ENCODE results near the gene CAPN10.

Gene CAPN10

GRCh38 chr2:240589375-240589774, 2.8 kb downstream of the CAPN10 start:
- DNase-seq (ENCODE audit: low read depth) = no peak

GRCh38 chr2:240589850-240590525, 3.5 kb downstream of the CAPN10 start:
- no peak for DNase-seq (ENCODE audit: low read depth)

DNA sequence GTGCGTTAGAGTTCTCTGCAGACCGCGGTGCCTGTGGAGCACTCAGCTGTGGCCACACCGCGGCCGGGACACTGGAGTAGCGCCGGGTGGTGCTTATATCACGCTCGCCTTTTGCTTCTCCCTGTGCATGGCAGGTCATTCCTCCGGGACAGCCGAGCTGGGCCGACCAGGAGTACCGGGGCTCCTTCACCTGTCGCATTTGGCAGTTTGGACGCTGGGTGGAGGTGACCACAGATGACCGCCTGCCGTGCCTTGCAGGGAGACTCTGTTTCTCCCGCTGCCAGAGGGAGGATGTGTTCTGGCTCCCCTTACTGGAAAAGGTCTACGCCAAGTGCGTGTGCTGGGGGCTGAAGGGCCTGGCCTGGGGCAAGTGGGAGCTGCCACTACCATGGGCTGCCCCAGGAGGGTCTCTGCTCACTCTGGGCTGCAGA, 4.2 kb downstream of the CAPN10 start:
- DNase-seq (ENCODE audit: low read depth) = no peak

DNA sequence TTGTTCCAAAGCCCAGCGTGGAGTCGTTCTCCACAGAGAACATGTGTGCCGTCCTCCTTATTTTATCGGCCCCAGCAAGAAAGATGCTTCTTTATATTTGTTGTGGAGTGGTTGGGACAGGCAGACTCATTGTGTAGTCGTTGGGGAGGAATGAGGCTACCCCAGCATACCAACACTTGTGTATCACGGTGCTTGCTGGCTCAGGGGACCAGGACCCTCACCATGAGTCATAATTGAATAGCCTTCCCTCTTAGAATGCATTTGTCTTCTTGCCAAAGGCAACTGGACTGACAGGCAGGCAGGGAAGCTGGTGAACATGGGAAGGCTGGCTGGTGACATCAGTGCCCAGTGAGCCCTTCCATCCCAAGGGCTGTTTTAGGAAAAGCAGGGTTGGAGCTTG, 4.7 kb downstream of the CAPN10 start:
- no peak for DNase-seq (ENCODE audit: low read depth)

- DNase-seq (ENCODE audit: low read depth) = no peak
These were observed 5.2 kb downstream of the CAPN10 start for GRCh38 chr2:240591784-240592183.

GRCh38 chr2:240593026-240593702, 6.6 kb downstream of the CAPN10 start:
- no peak for DNase-seq (ENCODE audit: low read depth)

DNA sequence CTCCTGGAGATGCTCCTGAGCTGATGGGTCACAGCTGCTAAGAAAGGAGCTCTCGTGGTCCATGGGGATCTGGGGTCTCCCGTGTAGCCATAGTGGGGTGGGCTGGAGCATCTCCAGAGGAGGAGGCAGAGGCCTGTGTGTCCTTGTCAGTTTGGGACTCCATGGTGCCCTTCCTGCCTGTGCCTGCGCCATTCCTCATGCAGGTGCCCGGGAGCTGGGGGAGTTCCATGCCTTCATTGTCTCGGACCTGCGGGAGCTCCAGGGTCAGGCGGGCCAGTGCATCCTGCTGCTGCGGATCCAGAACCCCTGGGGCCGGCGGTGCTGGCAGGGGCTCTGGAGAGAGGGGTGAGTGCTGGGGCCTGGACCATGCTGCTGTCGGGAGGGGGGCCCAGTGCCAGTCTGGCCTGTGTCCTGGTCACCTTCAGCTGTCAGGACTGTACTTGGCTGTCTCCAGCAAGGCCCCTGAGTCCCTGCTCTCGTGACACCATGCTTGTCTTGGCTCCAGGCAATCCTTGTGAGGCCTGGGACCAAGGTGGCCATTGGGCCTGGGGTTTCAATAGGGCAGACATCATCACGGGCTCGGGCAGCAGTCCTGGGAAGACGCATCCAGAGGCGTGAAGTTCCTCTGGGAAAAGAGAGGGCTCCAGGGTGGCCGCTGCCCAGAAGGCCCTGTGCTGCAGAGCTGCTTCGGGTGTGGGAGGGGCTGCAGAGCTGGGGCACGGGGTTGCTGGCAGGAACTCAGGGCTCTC, 7.3 kb downstream of the CAPN10 start:
- no peak for DNase-seq (ENCODE audit: low read depth)

DNA sequence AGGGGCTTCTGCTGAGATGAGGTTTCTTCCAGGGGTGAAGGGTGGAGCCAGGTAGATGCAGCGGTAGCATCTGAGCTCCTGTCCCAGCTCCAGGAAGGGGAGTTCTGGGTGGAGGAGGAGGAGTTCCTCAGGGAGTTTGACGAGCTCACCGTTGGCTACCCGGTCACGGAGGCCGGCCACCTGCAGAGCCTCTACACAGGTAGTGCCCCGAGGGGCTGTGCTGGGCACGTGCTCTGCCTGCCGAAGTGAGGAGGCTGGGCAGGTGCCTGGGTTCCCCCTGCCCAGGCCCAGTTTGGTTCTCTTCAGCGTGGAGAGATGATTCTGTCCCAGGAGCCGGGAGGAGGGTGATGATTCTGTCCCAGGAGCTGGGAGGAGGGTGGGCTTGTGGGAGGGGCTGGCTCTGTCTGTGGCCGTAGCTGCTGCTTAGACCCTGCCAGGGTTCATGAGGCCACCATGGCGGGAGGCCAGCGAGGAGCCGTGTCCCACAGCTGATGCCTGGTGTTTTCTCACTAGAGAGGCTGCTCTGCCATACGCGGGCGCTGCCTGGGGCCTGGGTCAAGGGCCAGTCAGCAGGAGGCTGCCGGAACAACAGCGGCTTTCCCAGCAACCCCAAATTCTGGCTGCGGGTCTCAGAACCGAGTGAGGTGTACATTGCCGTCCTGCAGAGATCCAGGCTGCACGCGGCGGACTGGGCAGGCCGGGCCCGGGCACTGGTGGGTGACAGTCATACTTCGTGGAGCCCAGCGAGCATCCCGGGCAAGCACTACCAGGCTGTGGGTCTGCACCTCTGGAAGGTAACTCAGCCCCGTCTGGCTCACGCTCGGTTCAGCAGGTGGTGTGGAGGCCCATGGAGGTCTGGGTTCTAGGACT, 8.2 kb downstream of the CAPN10 start:
- DNase-seq (ENCODE audit: low read depth) = no peak

- DNase-seq (ENCODE audit: low read depth) = no peak
These were observed 9.0 kb downstream of the CAPN10 start for GRCh38 chr2:240595381-240596079.

DNA sequence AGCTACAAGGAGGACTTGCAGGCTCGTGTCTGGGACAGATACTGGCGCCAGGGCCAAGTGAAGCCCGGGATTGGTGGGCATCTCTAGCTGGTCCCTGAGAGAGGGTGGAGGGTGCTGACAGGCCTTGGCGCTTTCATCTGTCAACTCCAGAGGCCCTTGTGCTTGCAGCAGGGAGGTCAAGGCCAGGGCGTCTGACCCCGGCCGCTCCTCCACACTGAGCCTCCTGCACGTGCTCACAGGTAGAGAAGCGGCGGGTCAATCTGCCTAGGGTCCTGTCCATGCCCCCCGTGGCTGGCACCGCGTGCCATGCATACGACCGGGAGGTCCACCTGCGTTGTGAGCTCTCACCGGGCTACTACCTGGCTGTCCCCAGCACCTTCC, 9.5 kb downstream of the CAPN10 start:
- no peak for DNase-seq (ENCODE audit: low read depth)

DNA sequence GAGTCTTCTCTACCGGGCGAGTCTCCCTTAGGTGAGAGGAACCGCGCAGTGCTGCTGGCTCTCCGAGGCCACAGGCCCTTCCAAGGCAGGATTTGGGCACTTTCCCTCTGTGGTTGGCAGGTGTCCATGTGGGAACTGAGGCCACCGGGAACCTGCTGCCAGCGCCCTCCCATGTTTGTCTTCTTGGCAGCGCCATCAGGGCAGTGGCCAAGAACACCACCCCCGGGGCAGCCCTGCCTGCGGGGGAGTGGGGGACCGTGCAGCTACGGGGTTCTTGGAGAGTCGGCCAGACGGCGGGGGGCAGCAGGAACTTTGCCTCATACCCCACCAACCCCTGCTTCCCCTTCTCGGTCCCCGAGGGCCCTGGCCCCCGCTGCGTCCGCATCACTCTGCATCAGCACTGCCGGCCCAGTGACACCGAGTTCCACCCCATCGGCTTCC, 10.0 kb downstream of the CAPN10 start:
- DNase-seq (ENCODE audit: low read depth) = no peak

- no peak for DNase-seq (ENCODE audit: low read depth)
These were observed 10.5 kb downstream of the CAPN10 start for GRCh38 chr2:240597054-240597418.

- DNase-seq (ENCODE audit: low read depth) = no peak
These were observed 11.1 kb downstream of the CAPN10 start for GRCh38 chr2:240597419-240598181.

GRCh38 chr2:240598311-240598911, 11.9 kb downstream of the CAPN10 start:
- DNase-seq (ENCODE audit: low read depth) = no peak

- DNase-seq (ENCODE audit: low read depth) = no peak
These were observed 12.6 kb downstream of the CAPN10 start for GRCh38 chr2:240599141-240599583.

DNA sequence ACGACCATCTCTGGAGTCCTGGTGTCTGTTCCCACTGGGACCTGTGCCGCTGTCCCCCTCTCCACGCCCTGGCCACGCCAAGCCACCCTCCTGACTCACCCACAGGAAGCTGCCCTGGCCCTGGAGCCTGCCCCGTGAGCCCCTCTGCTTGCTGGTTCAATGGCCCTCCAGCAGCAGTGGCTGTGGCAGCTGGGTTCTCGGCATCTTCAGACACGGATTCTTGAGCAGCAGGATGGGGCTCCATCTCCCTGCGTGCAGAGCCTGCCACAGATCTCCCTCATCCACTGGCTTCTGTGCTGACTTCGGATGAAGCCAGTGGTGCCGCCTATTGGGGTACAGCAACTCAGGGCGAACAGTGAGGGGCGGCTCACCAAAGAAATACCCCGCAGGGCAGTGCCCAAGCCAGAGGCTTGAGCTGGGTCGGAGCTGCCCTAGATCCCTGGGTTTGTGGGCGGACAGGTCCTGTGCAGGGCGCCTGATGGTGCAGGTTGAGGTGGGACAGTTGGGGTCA, 14.0 kb downstream of the CAPN10 start:
- DNase-seq (ENCODE audit: low read depth) = no peak

DNA sequence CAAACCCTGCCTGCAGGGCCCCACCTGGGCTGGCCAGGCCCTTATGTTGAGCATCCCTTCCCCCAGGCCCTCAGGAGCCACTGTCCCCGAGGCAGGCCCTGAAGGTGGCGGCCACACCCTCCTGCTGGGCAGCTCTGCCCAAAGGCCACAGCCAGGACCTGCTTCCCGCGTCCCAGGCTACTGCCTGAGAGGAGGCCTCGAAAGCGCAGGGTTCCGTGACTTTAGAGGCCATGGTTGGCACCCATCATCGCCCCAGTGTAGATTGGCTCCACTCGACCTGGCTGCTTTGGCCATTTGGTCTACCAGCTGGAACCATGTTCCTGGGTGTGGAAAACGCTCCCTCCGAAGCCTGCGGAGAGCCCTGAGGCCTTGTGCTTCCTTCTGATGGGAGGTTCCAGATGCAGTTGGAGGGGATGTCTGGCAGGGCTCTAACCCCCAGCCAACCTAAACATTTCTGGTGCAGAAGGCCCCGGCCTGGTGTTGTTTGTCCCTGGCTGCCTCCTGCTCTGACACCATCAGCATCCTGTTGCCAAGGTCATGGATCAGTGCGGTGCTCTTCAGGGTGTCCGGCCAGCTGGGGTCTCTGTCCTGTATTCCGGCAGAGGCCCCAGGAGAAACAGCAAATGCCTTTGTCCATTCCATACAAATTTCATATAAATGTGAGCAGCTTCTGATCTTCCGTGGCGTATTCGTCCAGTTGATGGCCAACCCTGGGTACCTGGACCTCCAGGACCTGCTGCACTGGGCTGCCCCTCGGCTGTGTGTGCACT, 14.7 kb downstream of the CAPN10 start:
- no peak for DNase-seq (ENCODE audit: low read depth)

DNA sequence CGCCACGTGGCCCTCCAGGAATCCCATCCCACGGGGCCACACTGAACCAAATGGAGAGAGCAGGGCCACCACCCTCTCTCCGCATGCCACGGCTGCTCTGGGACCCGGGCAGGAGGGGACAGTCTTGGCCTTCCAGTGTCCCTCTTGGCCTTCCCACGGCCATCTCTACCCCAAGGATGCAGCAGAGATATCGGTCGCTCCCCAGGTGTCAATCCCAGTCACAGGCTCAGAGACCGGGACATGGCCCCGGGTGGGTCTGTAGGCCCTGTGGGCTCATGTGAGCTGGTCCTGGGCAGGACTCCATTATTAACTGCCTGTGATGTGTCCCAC, 15.3 kb downstream of the CAPN10 start:
- no peak for DNase-seq (ENCODE audit: low read depth)

DNA sequence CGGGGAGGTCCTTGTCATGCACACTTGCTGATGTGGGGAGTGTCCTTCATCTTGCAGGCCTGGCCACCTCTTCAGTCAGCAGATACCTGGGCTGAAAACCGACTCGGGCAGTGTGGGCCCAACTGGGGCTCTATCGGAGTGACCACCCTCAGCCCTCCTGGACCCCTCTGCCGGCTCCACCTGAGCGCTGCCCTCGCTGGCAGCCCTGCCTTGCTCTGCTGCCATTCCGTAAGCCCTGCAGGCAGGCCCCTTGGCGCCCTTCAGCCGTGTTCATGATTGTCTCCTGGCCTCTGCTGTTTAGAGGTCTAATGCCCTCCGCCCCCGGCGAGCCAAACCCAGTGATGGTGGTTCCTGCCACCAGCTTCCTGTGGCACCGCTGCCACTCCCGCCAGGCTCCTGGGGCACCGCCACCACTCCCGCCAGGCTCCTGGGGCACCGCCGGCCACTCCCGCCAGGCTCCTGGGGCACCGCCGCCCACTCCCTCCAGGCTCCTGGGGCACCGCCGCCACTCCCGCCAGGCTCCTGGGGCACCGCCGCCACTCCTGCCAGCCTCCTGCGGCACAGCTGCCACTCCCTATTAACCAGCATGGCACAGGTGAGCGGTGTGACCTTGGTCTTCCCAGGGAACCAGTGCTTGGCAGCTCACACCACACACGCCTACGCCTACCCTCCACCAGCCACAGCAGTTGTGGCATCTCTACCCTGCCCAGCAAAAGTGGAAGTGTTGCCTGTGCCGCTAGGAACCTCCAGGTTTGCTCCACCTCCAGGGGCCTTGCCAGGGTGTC, 15.9 kb downstream of the CAPN10 start:
- no peak for DNase-seq (ENCODE audit: low read depth)
